AG04450 (cell line): Measurements from ENCODE around the gene CD80. TPM values are rescaled to one million over a fixed set of nuclear protein-coding genes. Genes with fewer than 3 reads are reported as not detected.

Source experiments
- CTCF ChIA-PET: fragments of 300-600, 350-600 bp; formaldehyde crosslinking; extraction: SDS; loops from one replicate; lab custom pipeline; 2022; ENCODE audit warnings: antibody characterized with exemption, inconsistent platforms; lab: Charles Lee
- POLR2A ChIA-PET: fragments of 350-600 bp; formaldehyde crosslinking; extraction: SDS; loops from one replicate; lab custom pipeline; 2021; ENCODE audit warnings: antibody characterized with exemption, inconsistent platforms; lab: Yijun Ruan, JAX
- DNase-seq: peaks from one replicate; pipeline ENCODE4 v3.0.0-alpha.2; 2011; ENCODE audit warnings: low read depth, low spot score
- H3K27ac ChIP-seq: one replicate; pipeline ENCODE4 v1.5.1; 2012; ENCODE audit warnings: low read depth, low read length, control low read depth
- H3K27me3 ChIP-seq: one replicate; pipeline ENCODE4 v1.6.0; 2012; ENCODE audit warnings: low read length; ENCODE audit not compliant: control insufficient read depth, insufficient read depth
- H3K4me3 ChIP-seq: 2 replicates; pipeline ENCODE4 v1.5.1; 2011; ENCODE audit warnings: mild to moderate bottlenecking, low read depth, low read length, control low read depth
- H3K9me3 ChIP-seq: 2 replicates; pipeline ENCODE4 v1.5.1; 2012; ENCODE audit warnings: low read length; ENCODE audit not compliant: control insufficient read depth, insufficient read depth
- polyA plus RNA-seq: library from polyadenylated mRNA; depleted of rRNA; stranded (reverse); fragments of >200 nt; gene quantifications from 2 replicates; pipeline ENCODE4 v1.2.3, GENCODE V29; 2011
- TF ChIP-seq, protein P1 (sequence below): IDR thresholded peaks from 2 replicates; pipeline ENCODE4 v1.5.1; 2011; ENCODE audit warnings: low read depth, low read length, control low read depth, inconsistent platforms

CD80 gene
- polyA plus RNA-seq, 1 experiment: not detected

DNA sequence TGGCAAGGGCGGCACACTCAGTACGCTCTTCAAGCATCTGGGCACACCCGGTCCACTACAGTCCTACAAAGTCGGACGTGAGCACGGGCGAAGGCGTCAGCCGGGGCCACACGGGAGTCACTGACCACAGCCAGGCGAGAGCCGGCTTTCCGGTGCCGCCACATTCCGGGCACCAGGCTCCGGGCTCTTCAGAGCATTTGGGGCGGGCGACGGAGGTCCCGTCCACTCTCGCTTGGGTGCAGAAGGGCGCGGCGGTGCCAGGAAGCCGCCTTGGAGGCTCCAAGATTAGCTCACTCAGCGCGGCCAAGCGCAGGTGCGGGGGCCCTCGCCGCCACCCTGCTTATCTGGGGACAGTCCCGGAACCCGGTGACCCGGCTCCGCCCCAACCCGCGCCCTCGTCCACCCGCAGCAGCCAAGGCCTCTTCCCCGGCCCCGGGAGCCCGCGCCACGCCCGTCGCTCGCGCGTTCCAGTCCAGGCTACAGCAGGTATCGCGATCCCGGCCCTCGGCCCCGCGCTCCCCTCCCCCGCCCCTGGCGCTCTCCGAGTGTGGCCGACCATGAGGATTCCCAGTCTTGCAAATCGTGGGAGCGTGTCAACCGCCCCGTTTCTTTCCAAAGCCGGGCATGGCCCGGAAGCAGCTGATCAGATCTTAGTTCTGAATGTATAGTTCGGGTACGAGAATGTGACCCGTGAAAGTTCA is 20.1 kb upstream of the CD80 start, which contains the start of gene ADPRH:
ADPRH (plus strand) TSS at position 127 of the 701 bp plus-strand sequence. CDS start 2,678 bp downstream, outside the sequence.
- no peak within 1 kb of the TSS for H3K27ac ChIP-seq
- H3K27me3 ChIP-seq: no peaks in the 10 kb centered on the region
- ChIA-PET POLR2A (no interaction called here), CTCF (no interaction called here)
- TF ChIP-seq, protein P1, sequence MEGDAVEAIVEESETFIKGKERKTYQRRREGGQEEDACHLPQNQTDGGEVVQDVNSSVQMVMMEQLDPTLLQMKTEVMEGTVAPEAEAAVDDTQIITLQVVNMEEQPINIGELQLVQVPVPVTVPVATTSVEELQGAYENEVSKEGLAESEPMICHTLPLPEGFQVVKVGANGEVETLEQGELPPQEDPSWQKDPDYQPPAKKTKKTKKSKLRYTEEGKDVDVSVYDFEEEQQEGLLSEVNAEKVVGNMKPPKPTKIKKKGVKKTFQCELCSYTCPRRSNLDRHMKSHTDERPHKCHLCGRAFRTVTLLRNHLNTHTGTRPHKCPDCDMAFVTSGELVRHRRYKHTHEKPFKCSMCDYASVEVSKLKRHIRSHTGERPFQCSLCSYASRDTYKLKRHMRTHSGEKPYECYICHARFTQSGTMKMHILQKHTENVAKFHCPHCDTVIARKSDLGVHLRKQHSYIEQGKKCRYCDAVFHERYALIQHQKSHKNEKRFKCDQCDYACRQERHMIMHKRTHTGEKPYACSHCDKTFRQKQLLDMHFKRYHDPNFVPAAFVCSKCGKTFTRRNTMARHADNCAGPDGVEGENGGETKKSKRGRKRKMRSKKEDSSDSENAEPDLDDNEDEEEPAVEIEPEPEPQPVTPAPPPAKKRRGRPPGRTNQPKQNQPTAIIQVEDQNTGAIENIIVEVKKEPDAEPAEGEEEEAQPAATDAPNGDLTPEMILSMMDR: no peak
- no peak for DNase-seq
- no peaks in the 10 kb centered on the region; the same call in 1 of the 2 replicates for H3K9me3 ChIP-seq
- peak within 1 kb of the TSS; percentile 63 for H3K4me3 ChIP-seq

DNA sequence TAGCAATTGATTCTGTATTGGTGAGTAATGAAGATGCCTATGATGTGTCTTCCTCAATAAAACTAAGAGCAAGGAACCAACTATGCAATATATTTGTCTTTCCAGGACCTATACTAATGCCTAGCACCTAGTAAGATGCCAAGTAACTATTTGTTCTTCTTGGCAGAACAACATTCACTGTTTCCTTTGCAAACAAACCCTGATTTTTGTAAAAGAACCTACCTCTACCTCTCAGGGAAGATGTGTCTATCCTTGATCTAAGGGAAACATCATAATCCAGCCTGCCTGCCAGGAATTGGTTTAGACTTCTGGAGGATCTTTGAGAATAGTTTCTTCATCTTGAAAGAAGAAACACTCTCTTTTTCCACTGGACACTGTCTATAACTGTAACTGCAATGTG is 16.1 kb upstream of the CD80 start:
- ChIA-PET POLR2A (no interaction called here), CTCF (no interaction called here)
- TF ChIP-seq, protein P1: no peak

DNA sequence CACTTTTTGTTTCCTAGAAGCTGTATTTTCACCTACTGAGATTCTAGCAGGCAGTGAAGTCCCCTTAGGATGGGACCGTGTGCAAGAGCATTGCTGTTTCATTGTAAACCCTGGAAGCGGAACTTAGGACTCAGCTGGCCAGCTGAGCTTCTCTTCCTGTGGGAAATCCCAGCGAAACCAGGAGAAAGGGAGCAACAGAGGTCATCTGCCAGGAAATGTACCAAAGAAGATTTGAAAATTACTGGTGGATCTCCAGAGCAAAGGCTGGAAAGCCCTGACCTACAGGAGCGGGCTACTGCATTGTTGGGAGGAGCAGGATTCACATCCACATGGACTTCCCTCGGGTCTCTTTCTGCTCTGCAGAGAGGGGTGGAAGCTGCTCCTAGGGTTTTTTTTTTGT is 12.3 kb upstream of the CD80 start:
- no peak overlapping the region for H3K27ac ChIP-seq
- no peak overlapping the region for H3K4me3 ChIP-seq
- H3K9me3 ChIP-seq: no peaks in the 10 kb centered on the region
- DNase-seq: no peak
- POLR2A ChIA-PET: no interaction called here
- CTCF ChIA-PET: no interaction called here
- H3K27me3 ChIP-seq: no peaks in the 10 kb centered on the region
- TF ChIP-seq, protein P1: no peak

More for the DNA sequence above, 16.1 kb upstream of the CD80 start:
- no peak overlapping the region for H3K4me3 ChIP-seq
- no peaks in the 10 kb centered on the region for H3K27me3 ChIP-seq
- no peaks in the 10 kb centered on the region; the same call in 1 of the 2 replicates for H3K9me3 ChIP-seq
- no peak overlapping the region for H3K27ac ChIP-seq
- no peak for DNase-seq

DNA sequence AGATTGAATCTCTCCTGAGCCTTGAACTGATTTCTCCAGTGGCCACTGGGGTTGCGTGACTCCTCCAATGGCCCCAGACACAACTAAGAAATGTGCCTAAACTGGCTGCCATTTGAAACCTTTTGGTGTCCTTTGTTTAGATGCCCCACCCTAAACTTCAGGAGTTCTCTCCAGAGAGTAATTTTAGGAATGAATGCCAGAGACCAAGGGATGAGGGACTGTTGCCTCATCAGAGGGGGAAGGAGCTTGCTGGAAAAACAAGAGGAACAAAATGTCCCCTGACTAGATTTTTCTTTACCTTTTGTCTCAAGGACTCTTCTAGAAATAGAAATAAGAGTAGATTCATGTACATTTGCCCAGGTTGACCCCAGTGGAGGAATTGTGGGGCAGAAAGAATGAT is 11.8 kb upstream of the CD80 start:
- Histone ChIP-seq H3K4me3 (no peak overlapping the region), H3K9me3 (no peaks in the 10 kb centered on the region), H3K27ac (no peak overlapping the region), H3K27me3 (no peaks in the 10 kb centered on the region)
- POLR2A ChIA-PET: no interaction called here
- CTCF ChIA-PET: no interaction called here
- TF ChIP-seq, protein P1: no peak
- no peak for DNase-seq

DNA sequence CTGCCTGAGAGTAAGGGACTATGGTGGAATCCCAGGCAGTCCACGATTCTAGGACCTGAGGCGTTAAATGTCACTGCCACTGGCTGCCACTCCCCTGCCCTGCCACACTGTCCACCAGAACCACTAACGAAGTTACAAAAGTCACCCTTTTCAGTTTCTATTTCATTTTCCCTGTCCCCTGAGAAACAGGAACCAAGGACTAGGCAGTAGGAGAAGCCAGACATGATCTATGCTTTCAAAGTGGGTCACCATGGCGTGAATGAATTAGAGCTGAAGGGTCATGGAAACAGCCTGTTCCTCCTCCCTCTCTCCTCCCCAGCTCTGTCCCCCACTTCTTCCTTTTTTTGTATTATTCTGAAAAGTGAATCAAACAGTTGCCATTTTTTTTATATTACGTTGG is 10.8 kb upstream of the CD80 start:
- DNase-seq: no peak
- CTCF ChIA-PET: interaction anchor here (0.9 kb wide), 1 partner anchor 27 kb away, joined by 3 read pairs; the partner anchor contains the start of gene PLA1A
- Histone ChIP-seq H3K4me3 (no peak overlapping the region), H3K27me3 (no peaks in the 10 kb centered on the region), H3K9me3 (no peaks in the 10 kb centered on the region), H3K27ac (no peak overlapping the region)
- TF ChIP-seq, protein P1: no peak
- POLR2A ChIA-PET: no interaction called here
